ENCODE results near the gene REV1. TPM values are rescaled to one million over a fixed set of nuclear protein-coding genes. Genes with fewer than 3 reads are reported as not detected.

The REV1 gene
- total and polyA plus RNA-seq, 9 of the 15 experiments (the other 6 are each of a cell fraction or from before 2014, with no cell fraction given): 12.8 to 54.4 (median 29.6) TPM

- H3K27me3 ChIP-seq (ENCODE audit: control insufficient read depth in 2 of 2, insufficient read depth in 2 of 2, low read length in 2 of 2): no peaks in the 10 kb centered on the region
These were observed 99.9 kb downstream of the REV1 start for GRCh38 chr2:99389946-99390345.

More at GRCh38 chr2:99389946-99390345, 99.9 kb downstream of the REV1 start:
- Histone ChIP-seq H3K4me3 (no peak overlapping the region), H4K20me1 (replicated peaks; ENCODE audit: control insufficient read depth, insufficient read depth, low read length) (no peaks in the 10 kb centered on the region), H2AFZ (ENCODE audit: low read depth, low read length) (no peak overlapping the region), H3K79me2 (ENCODE audit: control insufficient read depth, insufficient read depth, low read length) (peaks cover 5% of the 10 kb centered on the region), H3K9me1 (ENCODE audit: control insufficient read depth, insufficient read depth, low read length) (no peaks in the 10 kb centered on the region), H3K4me1 (replicated peaks in 1 of 2; ENCODE audit: control insufficient read depth in 2 of 2, insufficient read depth in 2 of 2, low read length in 2 of 2) (no peaks in the 10 kb centered on the region), H3K9ac (ENCODE audit: insufficient read depth in 1 of 2, low read depth in 2 of 2, low read length in 2 of 2) (no peak overlapping the region), H3K36me3 (ENCODE audit: control insufficient read depth, insufficient read depth, low read length) (peaks cover 85% of the 10 kb centered on the region), H3K4me2 (ENCODE audit: insufficient read depth, low read length) (no peak overlapping the region), H3K27ac (ENCODE audit: extremely low read depth, low read depth, low read length) (no peak overlapping the region), H3K9me3 (replicated peaks; ENCODE audit: control insufficient read depth, insufficient read depth, low read depth, low read length) (no peaks in the 10 kb centered on the region)
- TF ChIP-seq PURB (CRISPR knock-in tag; IDR thresholded peaks at IDR 0.05; ENCODE audit: low read depth): no peak
- TF ChIP-seq, protein P1, sequence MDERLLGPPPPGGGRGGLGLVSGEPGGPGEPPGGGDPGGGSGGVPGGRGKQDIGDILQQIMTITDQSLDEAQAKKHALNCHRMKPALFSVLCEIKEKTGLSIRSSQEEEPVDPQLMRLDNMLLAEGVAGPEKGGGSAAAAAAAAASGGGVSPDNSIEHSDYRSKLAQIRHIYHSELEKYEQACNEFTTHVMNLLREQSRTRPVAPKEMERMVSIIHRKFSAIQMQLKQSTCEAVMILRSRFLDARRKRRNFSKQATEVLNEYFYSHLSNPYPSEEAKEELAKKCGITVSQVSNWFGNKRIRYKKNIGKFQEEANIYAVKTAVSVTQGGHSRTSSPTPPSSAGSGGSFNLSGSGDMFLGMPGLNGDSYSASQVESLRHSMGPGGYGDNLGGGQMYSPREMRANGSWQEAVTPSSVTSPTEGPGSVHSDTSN (CRISPR knock-in tag; IDR thresholded peaks at IDR 0.05; ENCODE audit: low read depth): no peak
- TF ChIP-seq, protein P1 (tag; conservative IDR thresholded peaks at IDR 0.05; ENCODE audit: low read depth): no peak
- TSS peak; percentile 47 for BruUV-seq (replicated peaks)
- intact Hi-C loops (cut with micrococcal nuclease): no loop called here
- 100% methylated on average over 3 of the region's 3 CpGs for WGBS (ENCODE audit: insufficient coverage, low coverage, missing lambda C conversion rate)
- no peak for FAIRE-seq
- POLR2A ChIA-PET: interaction anchor here (0.7 kb wide), 1 partner anchor 481 kb away, joined by 3 read pairs; no protein-coding TSS in a partner anchor
- in situ Hi-C loops (cut with MboI): no loop called here
- no peak for DNase-seq (ENCODE audit: extremely low read depth in 1 of 4, low spot score in 3 of 4)
- CTCF ChIA-PET (ENCODE audit: low intra/inter-chr PET ratio): no interaction called here
- ATAC-seq: no peak
